Right lobe of liver (tissue), 6 donors: Measurements from ENCODE around the gene GPHA2. TPM values are rescaled to one million over a fixed set of nuclear protein-coding genes. Genes with fewer than 3 reads are reported as not detected.

ENCODE experiments used
- ATAC-seq, 4 donors: fragments of 200-7000 bp; cut with Tn5 transposase; one replicate each; pipeline ENCODE4 v1.9.1; 2020; ENCODE audit warnings: mild to moderate bottlenecking in 4 of 4, moderate library complexity in 4 of 4
- DNase-seq, 3 donors: peaks; one replicate each; pipeline ENCODE4 v3.0.0-alpha.2; 2020
- H3K27ac ChIP-seq, 3 donors: fragments of 200-600 bp; one replicate each; pipeline ENCODE4 v1.8.0; 2022
- H3K27me3 ChIP-seq, 2 donors: fragments of 200-600 bp; one replicate each; pipeline ENCODE4 v1.8.0; 2022
- H3K36me3 ChIP-seq, 4 donors: fragments of 200-600 bp; sonication (generic) in 1 of 4; one replicate each; pipeline versions ENCODE4 v1.5.1 to v1.8.0; 2017 to 2022; ENCODE audit warnings: control low read depth in 1 of 4
- H3K4me1 ChIP-seq, 4 donors: fragments of 200-600 bp; sonication (generic) in 1 of 4; one replicate each; pipeline versions ENCODE4 v1.5.1 to v1.8.0; 2017 to 2022; ENCODE audit warnings: control low read depth in 1 of 4
- H3K4me3 ChIP-seq, 3 donors: fragments of 200-600 bp; one replicate each; pipeline ENCODE4 v1.8.0; 2022
- H3K9me3 ChIP-seq, 4 donors: fragments of 200-600 bp; sonication (generic) in 1 of 4; one replicate each; pipeline versions ENCODE4 v1.5.1 to v1.8.0; 2017 to 2022; ENCODE audit warnings: control low read depth in 1 of 4
- POLR2A ChIP-seq: fragments of 450-650 bp; IDR thresholded peaks from one replicate; pipeline ENCODE4 v1.6.1; 2017; ENCODE audit warnings: antibody characterized with exemption, mild to moderate bottlenecking
- WGBS: methylation state at CpG from one replicate; pipeline ENCODE4 v1.1.6; 2018; ENCODE audit warnings: low coverage, low lambda C conversion rate; ENCODE audit not compliant: insufficient coverage; ENCODE audit errors: missing lambda C conversion rate; 5-methylcytosine and 5-hydroxymethylcytosine counted together
- intact Hi-C, 2 donors: fragments of 100-400 bp; cut with DNase I; formaldehyde crosslinking; loops; one replicate each; pipeline versions ENCODE4 v1.11.2 to v1.14.1; 2022
- total RNA-seq, 6 experiments: library from RNA; depleted of rRNA in 2 of 6; stranded (reverse); fragments of >200 nt in 2 of 6; fragmentation: NEBNext Ultra II Directional in 3 of 6; extraction: Animal tissue kit (Norgen Biotek cat#: 25700) in 3 of 6; gene quantifications; one replicate each; pipeline versions ENCODE4 v1.1.0 to v1.2.4, GENCODE V29; 2016 to 2023
- TF ChIP-seq, protein P1 (sequence below), 4 donors: fragments of 200-600 bp in 3 of 4; fragments of 450-650 bp in 1 of 4; IDR thresholded peaks; one replicate each; pipeline versions ENCODE4 v1.5.1 to v1.8.0; 2016 to 2022; ENCODE audit warnings: antibody characterized with exemption in 4 of 4, mild to moderate bottlenecking in 2 of 4
- donor health status: DM: no; HTN: yes; CAD: no.
- donor health status: DM: no; HTN: no; CAD: no.
- donor health status: DM: no; HTN: no; CAD: no.
- donor health status: DM: no; HTN: yes; CAD: no.
- donor health status: DM: no; HTN: yes; CAD: no.

GPHA2 gene
- total RNA-seq, 6 experiments from 2014 or later: 0.46 TPM; not detected in 5

DNA sequence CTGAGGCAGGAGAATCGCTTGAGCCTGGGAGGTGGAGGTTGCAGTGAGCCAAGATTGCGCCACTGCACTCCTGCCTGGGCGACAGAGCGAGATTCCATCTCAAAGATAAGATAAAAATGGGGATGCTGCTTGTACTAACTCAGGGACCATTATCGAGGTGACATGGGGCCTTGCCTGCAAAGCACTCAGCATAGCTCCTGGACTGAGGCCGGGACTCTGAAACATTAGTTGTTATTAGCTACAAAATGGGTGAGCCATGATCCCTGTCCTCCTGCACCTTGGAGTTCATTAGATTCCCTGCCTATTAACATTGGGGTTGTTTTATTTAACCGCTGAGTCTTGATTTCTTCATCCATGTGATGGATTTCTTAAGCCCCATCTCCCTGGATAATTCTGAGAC lies 6.1 kb downstream of the GPHA2 start:
- Histone ChIP-seq H3K4me3 (no peak overlapping the region), H3K9me3 (no peaks in the 10 kb centered on the region), H3K36me3 (peaks cover 0 to 38% (median 11%) of the 10 kb centered on the region in 4 donors), H3K4me1 (peaks cover 0 to 7% (median 0%) of the 10 kb centered on the region in 4 donors), H3K27ac (no peak overlapping the region), H3K27me3 (no peaks in the 10 kb centered on the region)
- TF ChIP-seq, protein P1, sequence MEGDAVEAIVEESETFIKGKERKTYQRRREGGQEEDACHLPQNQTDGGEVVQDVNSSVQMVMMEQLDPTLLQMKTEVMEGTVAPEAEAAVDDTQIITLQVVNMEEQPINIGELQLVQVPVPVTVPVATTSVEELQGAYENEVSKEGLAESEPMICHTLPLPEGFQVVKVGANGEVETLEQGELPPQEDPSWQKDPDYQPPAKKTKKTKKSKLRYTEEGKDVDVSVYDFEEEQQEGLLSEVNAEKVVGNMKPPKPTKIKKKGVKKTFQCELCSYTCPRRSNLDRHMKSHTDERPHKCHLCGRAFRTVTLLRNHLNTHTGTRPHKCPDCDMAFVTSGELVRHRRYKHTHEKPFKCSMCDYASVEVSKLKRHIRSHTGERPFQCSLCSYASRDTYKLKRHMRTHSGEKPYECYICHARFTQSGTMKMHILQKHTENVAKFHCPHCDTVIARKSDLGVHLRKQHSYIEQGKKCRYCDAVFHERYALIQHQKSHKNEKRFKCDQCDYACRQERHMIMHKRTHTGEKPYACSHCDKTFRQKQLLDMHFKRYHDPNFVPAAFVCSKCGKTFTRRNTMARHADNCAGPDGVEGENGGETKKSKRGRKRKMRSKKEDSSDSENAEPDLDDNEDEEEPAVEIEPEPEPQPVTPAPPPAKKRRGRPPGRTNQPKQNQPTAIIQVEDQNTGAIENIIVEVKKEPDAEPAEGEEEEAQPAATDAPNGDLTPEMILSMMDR (IDR thresholded peaks at IDR 0.05): no peak
- TF ChIP-seq POLR2A: no peak
- intact Hi-C loops: loop anchor here in 1 of 2 donors (10.0 kb wide), 1 partner anchor 55 kb away; no protein-coding TSS in a partner anchor
- 91% methylated on average over 5 of the region's 7 CpGs for WGBS
- DNase-seq (no peak), ATAC-seq (no peak)

GRCh38 chr11:64928957-64929356 lies 6.7 kb downstream of the GPHA2 start:
- Histone ChIP-seq H3K4me3 (no peak overlapping the region), H3K27me3 (no peaks in the 10 kb centered on the region), H3K36me3 (peaks cover 0 to 38% (median 11%) of the 10 kb centered on the region in 4 donors), H3K4me1 (peaks cover 0 to 7% (median 0%) of the 10 kb centered on the region in 4 donors), H3K9me3 (no peaks in the 10 kb centered on the region), H3K27ac (no peak overlapping the region)
- ATAC-seq: no peak
- DNase-seq: no peak
- TF ChIP-seq, protein P1 (IDR thresholded peaks at IDR 0.05): no peak
- no peak for TF ChIP-seq POLR2A
- intact Hi-C loops: loop anchor here in 1 of 2 donors (10.0 kb wide), 1 partner anchor 56 kb away; no protein-coding TSS in a partner anchor
- 92% methylated on average over 2 of the region's 2 CpGs for WGBS

DNA sequence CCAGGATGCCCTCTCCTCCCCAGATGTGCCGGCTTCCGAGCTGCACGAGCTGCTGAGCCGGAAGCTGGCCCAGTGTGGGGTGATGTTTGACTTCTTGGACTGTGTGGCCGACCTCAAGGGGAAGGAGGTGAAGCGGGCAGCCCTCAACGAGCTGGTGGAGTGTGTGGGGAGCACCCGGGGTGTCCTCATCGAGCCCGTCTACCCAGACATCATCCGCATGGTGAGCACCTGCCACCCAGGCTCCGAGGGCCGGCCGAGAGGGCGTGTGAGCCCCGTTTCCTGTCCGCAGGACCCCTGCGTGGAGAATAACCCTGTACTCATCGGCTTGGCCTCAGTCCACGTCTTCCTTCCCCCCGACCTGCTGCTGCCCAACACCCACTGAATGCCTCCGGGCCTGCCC lies 9.0 kb downstream of the GPHA2 start:
- Histone ChIP-seq H3K4me3 (no peak overlapping the region), H3K9me3 (no peaks in the 10 kb centered on the region), H3K4me1 (peaks cover 0 to 7% (median 2%) of the 10 kb centered on the region in 4 donors), H3K27ac (no peak overlapping the region), H3K27me3 (no peaks in the 10 kb centered on the region), H3K36me3 (peaks cover 0 to 17% (median 6%) of the 10 kb centered on the region in 4 donors)
- ATAC-seq: no peak
- 100% methylated on average over 1 of the region's 22 CpGs for WGBS
- TF ChIP-seq POLR2A: no peak
- TF ChIP-seq, protein P1 (IDR thresholded peaks at IDR 0.05): no peak
- peak in 1 of 3 donors; percentile 20 for DNase-seq
- intact Hi-C loops: loop anchor here in 1 of 2 donors (10.0 kb wide), 1 partner anchor 58 kb away; no protein-coding TSS in a partner anchor

DNA sequence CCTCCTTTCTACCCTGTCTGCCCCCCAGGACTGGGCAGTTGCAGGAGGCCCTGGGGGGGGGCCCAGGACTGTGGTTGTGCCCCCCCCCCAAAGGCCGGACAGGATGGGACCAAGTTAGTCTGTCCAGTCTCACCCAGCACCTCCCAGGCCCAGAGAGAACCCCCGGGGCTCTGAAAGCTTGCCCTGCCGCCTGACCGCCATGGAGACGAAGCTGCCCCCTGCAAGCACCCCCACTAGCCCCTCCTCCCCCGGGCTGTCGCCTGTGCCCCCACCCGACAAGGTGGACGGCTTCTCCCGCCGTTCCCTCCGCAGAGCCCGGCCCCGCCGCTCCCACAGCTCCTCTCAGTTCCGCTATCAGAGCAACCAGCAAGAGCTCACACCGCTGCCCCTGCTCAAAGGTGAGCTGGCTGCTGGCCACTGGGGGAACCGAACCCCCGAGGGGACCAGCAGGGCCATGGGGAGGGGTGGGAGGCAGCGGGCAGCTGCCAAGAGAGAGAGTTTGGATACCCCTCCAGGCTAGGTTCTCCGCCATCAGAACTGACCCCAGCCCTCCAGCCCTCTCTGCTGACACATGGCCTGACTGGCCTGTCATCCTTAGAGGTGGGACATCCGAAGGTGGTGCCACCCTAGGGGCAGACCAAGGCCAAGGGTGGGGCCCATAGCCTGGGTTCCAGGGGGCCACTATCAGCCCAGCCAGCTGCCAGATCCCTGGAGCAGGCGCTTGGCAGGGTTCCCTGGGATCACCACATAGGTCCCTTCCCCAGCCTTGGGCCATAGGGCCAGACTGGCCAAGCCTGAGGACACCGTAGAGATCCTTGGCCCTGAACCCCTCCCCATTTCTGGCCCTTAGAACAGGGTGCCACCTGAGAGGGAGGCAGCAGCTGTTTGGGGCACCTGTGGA lies 9.9 kb downstream of the GPHA2 start:
- H3K4me1 ChIP-seq: peaks cover 0 to 7% (median 2%) of the 10 kb centered on the region in 4 donors
- DNase-seq (peak in 1 of 3 donors; percentile 52), ATAC-seq (no peak)
- peak overlapping the region; percentile 79 to 97 (median 89) for H3K4me3 ChIP-seq
- intact Hi-C loops: loop anchor here in 1 of 2 donors (10.0 kb wide), 1 partner anchor 59 kb away; no protein-coding TSS in a partner anchor
- H3K36me3 ChIP-seq: peaks cover 0 to 8% (median 5%) of the 10 kb centered on the region in 4 donors
- no peaks in the 10 kb centered on the region for H3K9me3 ChIP-seq
- WGBS: no CpG with 5 or more reads among the region's 24 CpGs
- no peaks in the 10 kb centered on the region for H3K27me3 ChIP-seq
- H3K27ac ChIP-seq: peak overlapping the region in 1 of 3 donors; percentile 94
- TF ChIP-seq POLR2A: no peak

- peak in 1 of 3 donors; percentile 43 for DNase-seq
- TF ChIP-seq POLR2A: no peak
- TF ChIP-seq, protein P1 (IDR thresholded peaks at IDR 0.05): no peak
- Histone ChIP-seq H3K9me3 (no peaks in the 10 kb centered on the region), H3K27me3 (no peaks in the 10 kb centered on the region), H3K27ac (peak overlapping the region; percentile 94 to 98 (median 94)), H3K4me1 (peaks cover 0 to 7% (median 2%) of the 10 kb centered on the region in 4 donors), H3K4me3 (peak overlapping the region; percentile 79 to 97 (median 89)), H3K36me3 (peaks cover 0 to 2% (median 0%) of the 10 kb centered on the region in 4 donors)
- intact Hi-C loops: loop anchor here in 1 of 2 donors (10.0 kb wide), 1 partner anchor 60 kb away; no protein-coding TSS in a partner anchor
- ATAC-seq: no peak
- WGBS: 0% methylated on average over 5 of the region's 24 CpGs
Measured at GRCh38 chr11:64924910-64925284, 10.8 kb downstream of the GPHA2 start.
